Measurements from ENCODE around the gene MOSMO.
"Not testable (repeated sequence)": the region's sequence is repeated elsewhere in the genome, so short reads cannot be mapped to it uniquely, and the experiment has no call there.

The MOSMO gene

GRCh38 chr16:22003195-22003594 lies 4.7 kb upstream of the MOSMO start:
- no peak for DNase-seq

- DNase-seq = no peak
Measured at GRCh38 chr16:22004341-22004740, 3.6 kb upstream of the MOSMO start.

- no peak for DNase-seq
Measured at GRCh38 chr16:22005746-22006145, 2.2 kb upstream of the MOSMO start.

GRCh38 chr16:22006636-22007035 lies 1.3 kb upstream of the MOSMO start:
- DNase-seq = no peak

- no peak for DNase-seq
Measured at GRCh38 chr16:22007159-22007508, 777 bp upstream of the MOSMO start.

GRCh38 chr16:22008215-22009059 lies 526 bp downstream of the MOSMO start:
- no peak for DNase-seq

GRCh38 chr16:22010902-22011301 lies 3.0 kb downstream of the MOSMO start:
- no peak for DNase-seq

- no peak for DNase-seq
Measured at GRCh38 chr16:22012241-22012640, 4.3 kb downstream of the MOSMO start.

GRCh38 chr16:22013486-22013885 lies 5.6 kb downstream of the MOSMO start:
- no peak for DNase-seq

GRCh38 chr16:22014271-22014873 lies 6.5 kb downstream of the MOSMO start:
- no peak for DNase-seq

- DNase-seq = no peak
Measured at GRCh38 chr16:22016927-22017326, 9.0 kb downstream of the MOSMO start.

- no peak for DNase-seq
Measured at GRCh38 chr16:22018559-22018958, 10.6 kb downstream of the MOSMO start.

- no peak for DNase-seq
Measured at GRCh38 chr16:22022151-22022550, 14.2 kb downstream of the MOSMO start.

GRCh38 chr16:22023505-22023904 lies 15.6 kb downstream of the MOSMO start:
- DNase-seq = no peak

- DNase-seq = not testable (repeated sequence)
Measured at GRCh38 chr16:22024785-22025184, 16.9 kb downstream of the MOSMO start.

- no peak for DNase-seq
Measured at GRCh38 chr16:22027633-22028032, 19.7 kb downstream of the MOSMO start.

- DNase-seq = no peak
Measured at GRCh38 chr16:22029632-22030031, 21.7 kb downstream of the MOSMO start.

- no peak for DNase-seq
Measured at GRCh38 chr16:22030087-22030812, 22.3 kb downstream of the MOSMO start.

GRCh38 chr16:22031483-22032083 lies 23.7 kb downstream of the MOSMO start:
- no peak for DNase-seq

GRCh38 chr16:22034503-22034902 lies 26.6 kb downstream of the MOSMO start:
- DNase-seq = no peak

- DNase-seq = no peak
Measured at GRCh38 chr16:22035153-22035552, 27.2 kb downstream of the MOSMO start.

- DNase-seq = not testable (repeated sequence)
Measured at GRCh38 chr16:22043882-22044281, 36.0 kb downstream of the MOSMO start.

- not testable (repeated sequence) for DNase-seq
Measured at GRCh38 chr16:22045888-22046287, 38.0 kb downstream of the MOSMO start.

GRCh38 chr16:22050963-22051362 lies 43.1 kb downstream of the MOSMO start:
- no peak for DNase-seq

Measured in GDM1 (cell line).